Esophagus squamous epithelium (tissue), 5 donors: ENCODE measurements around the gene PDK2. TPM values are rescaled to one million over a fixed set of nuclear protein-coding genes. Genes with fewer than 3 reads are reported as not detected.

Experiments used
- DNase-seq: peaks from one replicate; lab custom pipeline; 2025; lab: John Stamatoyannopoulos, UW
- H3K27ac ChIP-seq, 4 donors: fragments of 200-600 bp; sonication (generic); one replicate each; pipeline ENCODE4 v1.5.1; 2016 to 2019; ENCODE audit warnings: mild to moderate bottlenecking in 1 of 4
- H3K27me3 ChIP-seq, 4 donors: fragments of 200-600 bp; sonication (generic); 1 replicate in 3 of 4; 2 replicates in 1 of 4; pipeline versions ENCODE4 v1.5.1 to v1.6.0; 2017 to 2021; ENCODE audit warnings: antibody characterized with exemption in 1 of 4
- H3K36me3 ChIP-seq, 3 donors: fragments of 200-600 bp; sonication (generic); one replicate each; pipeline ENCODE4 v1.5.1; 2016 to 2019
- H3K4me1 ChIP-seq, 3 donors: fragments of 200-600 bp; sonication (generic); one replicate each; pipeline ENCODE4 v1.5.1; 2017 to 2019
- H3K4me3 ChIP-seq, 4 donors: fragments of 200-600 bp; sonication (generic); 1 replicate in 3 of 4; 2 replicates in 1 of 4; pipeline ENCODE4 v1.5.1; 2016 to 2019; ENCODE audit warnings: mild to moderate bottlenecking in 2 of 4, moderate library complexity in 1 of 4
- H3K9me3 ChIP-seq, 3 donors: fragments of 200-600 bp; sonication (generic); one replicate each; pipeline ENCODE4 v1.5.1; 2016 to 2019
- CTCF ChIP-seq, 6 experiments: fragments of 450-650 bp in 4 of 6; fragments of 200-600 bp in 2 of 6; sonication (generic) in 2 of 6; IDR thresholded peaks; one replicate each; pipeline ENCODE4 v1.5.1; 2016 to 2019; ENCODE audit warnings: antibody characterized with exemption in 6 of 6, mild to moderate bottlenecking in 4 of 6, moderate library complexity in 4 of 6
- POLR2A ChIP-seq, 4 donors: fragments of 450-650 bp; IDR thresholded peaks; one replicate each; pipeline ENCODE4 v1.6.1; 2017; ENCODE audit warnings: antibody characterized with exemption in 4 of 4, mild to moderate bottlenecking in 4 of 4, moderate library complexity in 3 of 4
- WGBS, 2 donors: methylation state at CpG; one replicate each; pipeline ENCODE4 v1.1.5; 2018; 5-methylcytosine and 5-hydroxymethylcytosine counted together
- intact Hi-C: fragments of 100-400 bp; cut with DNase I; formaldehyde crosslinking; loops from one replicate; pipeline ENCODE4 v1.15.0; 2022
- total RNA-seq, 4 donors: library from RNA; depleted of rRNA; stranded (reverse); fragments of >200 nt; gene quantifications; one replicate each; pipeline ENCODE4 v1.1.0, GENCODE V29; 2016
- donor health status: DM: yes; HTN: yes; CAD: no.

PDK2 gene
- total RNA-seq, 4 donors from 2014 or later, result 5.2 to 20.2 (median 12.8) TPM

GRCh38 chr17:50051082-50051576 is 44.0 kb upstream of the PDK2 start:
- no peak overlapping the region for H3K4me3 ChIP-seq
- H3K9me3 ChIP-seq, result no peaks in the 10 kb centered on the region
- intact Hi-C loops, result no loop called here
- 35 to 43% methylated on average over 3 to 4 of the region's 4 CpGs for WGBS, 2 donors
- no peaks in the 10 kb centered on the region for H3K27me3 ChIP-seq
- H3K4me1 ChIP-seq, result peaks cover 23 to 77% (median 61%) of the 10 kb centered on the region in 3 donors
- no peak for DNase-seq
- TF ChIP-seq CTCF (IDR thresholded peaks at IDR 0.05) (no peak), POLR2A (IDR thresholded peaks at IDR 0.05) (no peak)
- peak overlapping the region; percentile 46 to 67 (median 60) for H3K27ac ChIP-seq
- H3K36me3 ChIP-seq, result no peaks in the 10 kb centered on the region

- peaks cover 26 to 77% (median 58%) of the 10 kb centered on the region in 3 donors for H3K4me1 ChIP-seq
- no peak for DNase-seq
- H3K36me3 ChIP-seq, result no peaks in the 10 kb centered on the region
- intact Hi-C loops, result no loop called here
- WGBS, 2 donors, result 50 to 53% methylated on average over 2 of the region's 2 CpGs
- H3K27me3 ChIP-seq, result no peaks in the 10 kb centered on the region
- no peaks in the 10 kb centered on the region for H3K9me3 ChIP-seq
- peak overlapping the region; percentile 46 to 67 (median 60) for H3K27ac ChIP-seq
- TF ChIP-seq CTCF (IDR thresholded peaks at IDR 0.05) (no peak), POLR2A (IDR thresholded peaks at IDR 0.05) (no peak)
- no peak overlapping the region for H3K4me3 ChIP-seq
Observed at GRCh38 chr17:50051606-50052005, 43.5 kb upstream of the PDK2 start.

GRCh38 chr17:50052241-50052796 is 42.8 kb upstream of the PDK2 start:
- no peak overlapping the region for H3K4me3 ChIP-seq
- TF ChIP-seq CTCF (IDR thresholded peaks at IDR 0.05), result no peak
- no peak for TF ChIP-seq POLR2A (IDR thresholded peaks at IDR 0.05)
- H3K36me3 ChIP-seq, result no peaks in the 10 kb centered on the region
- H3K4me1 ChIP-seq, result peaks cover 32 to 77% (median 58%) of the 10 kb centered on the region in 3 donors
- intact Hi-C loops, result no loop called here
- DNase-seq, result no peak
- no peaks in the 10 kb centered on the region for H3K27me3 ChIP-seq
- H3K9me3 ChIP-seq, result no peaks in the 10 kb centered on the region
- whole genome bisulfite sequencing, 2 donors, result 48 to 63% methylated on average over 6 of the region's 6 CpGs
- peak overlapping the region in 3 of 4 donors; percentile 35 to 67 (median 65) for H3K27ac ChIP-seq

- H3K4me1 ChIP-seq, result peaks cover 34 to 77% (median 58%) of the 10 kb centered on the region in 3 donors
Observed at GRCh38 chr17:50052822-50053653, 42.1 kb upstream of the PDK2 start.

More at GRCh38 chr17:50052822-50053653, 42.1 kb upstream of the PDK2 start:
- TF ChIP-seq CTCF (IDR thresholded peaks at IDR 0.05) (no peak), POLR2A (IDR thresholded peaks at IDR 0.05) (no peak)
- H3K9me3 ChIP-seq, result no peaks in the 10 kb centered on the region
- no peak overlapping the region for H3K4me3 ChIP-seq
- intact Hi-C loops, result no loop called here
- peak overlapping the region in 3 of 4 donors; percentile 35 to 65 (median 56) for H3K27ac ChIP-seq
- 56 to 57% methylated on average over 5 to 6 of the region's 7 CpGs for WGBS, 2 donors
- H3K27me3 ChIP-seq, result no peaks in the 10 kb centered on the region
- no peaks in the 10 kb centered on the region for H3K36me3 ChIP-seq
- DNase-seq, result no peak
